HepG2 (cell line): Measurements from ENCODE around the gene BANP.
"Not testable (repeated sequence)": the region's sequence is repeated elsewhere in the genome, so short reads cannot be mapped to it uniquely, and the experiment has no call there.

Experiments
- ATAD3A ChIP-seq: sonication (generic); formaldehyde crosslinking; IDR thresholded peaks from 2 replicates; pipeline ENCODE4 v1.4.0; 2020; ENCODE audit warnings: missing genetic modification reagents
- ATF4 ChIP-seq, 2 experiments: fragments of 450-650 bp in 1 of 2; sonication (generic) in 1 of 2; formaldehyde crosslinking; IDR thresholded peaks; 2 replicates each; pipeline versions ENCODE4 v1.5.0 to v1.8.0; 2020 to 2022; ENCODE audit warnings: mild to moderate bottlenecking in 1 of 2, missing genetic modification reagents in 1 of 2
- E2F5 ChIP-seq: sonication (generic); formaldehyde crosslinking; conservative IDR thresholded peaks from 2 replicates; pipeline ENCODE4 v1.4.0; 2020; ENCODE audit warnings: missing genetic modification reagents
- EZH2 ChIP-seq: conservative IDR thresholded peaks from 2 replicates; pipeline ENCODE4 v1.6.1; 2012; ENCODE audit warnings: mild to moderate bottlenecking, low read depth, low read length, moderate library complexity
- HNRNPH1 ChIP-seq: fragments of 200-400 bp; formaldehyde crosslinking; optimal IDR thresholded peaks from 2 replicates; pipeline ENCODE3; 2017; ENCODE audit warnings: mild to moderate bottlenecking, low read depth, low read length
- JARID2 ChIP-seq: sonication (generic); formaldehyde crosslinking; IDR thresholded peaks from 2 replicates; pipeline ENCODE4 v1.8.1; 2023; ENCODE audit warnings: missing genetic modification reagents, inconsistent platforms; ENCODE audit not compliant: insufficient replicate concordance
- MXI1 ChIP-seq: IDR thresholded peaks from 3 replicates; pipeline ENCODE4 v1.6.1; 2012; ENCODE audit warnings: low read depth, low read length, inconsistent platforms, borderline replicate concordance
- SMC3 ChIP-seq: IDR thresholded peaks from 2 replicates; pipeline ENCODE4 v1.6.1; 2011; ENCODE audit warnings: low read length, improper control_type of control experiment
- ZBTB2 ChIP-seq: sonication (generic); formaldehyde crosslinking; IDR thresholded peaks from 2 replicates; pipeline ENCODE4 v1.8.0; 2022; ENCODE audit warnings: low read depth, missing genetic modification reagents
- ZBTB42 ChIP-seq: sonication (generic); formaldehyde crosslinking; IDR thresholded peaks from 2 replicates; pipeline ENCODE4 v1.5.0; 2020; ENCODE audit warnings: mild to moderate bottlenecking, missing genetic modification reagents
- ZNF598 ChIP-seq: sonication (generic); formaldehyde crosslinking; IDR thresholded peaks from 2 replicates; pipeline ENCODE4 v1.5.1; 2020; ENCODE audit warnings: mild to moderate bottlenecking, missing genetic modification reagents, borderline replicate concordance
- ZNF883 ChIP-seq: sonication (generic); formaldehyde crosslinking; IDR thresholded peaks from 2 replicates; pipeline ENCODE4 v1.5.1; 2020; ENCODE audit warnings: mild to moderate bottlenecking, missing genetic modification reagents; ENCODE audit errors: not compliant biosample characterization
- TF ChIP-seq, protein P1 (sequence below): sonication (generic); formaldehyde crosslinking; IDR thresholded peaks from 2 replicates; pipeline ENCODE4 v1.5.0; 2020; ENCODE audit warnings: mild to moderate bottlenecking, missing genetic modification reagents, moderate library complexity

DNA sequence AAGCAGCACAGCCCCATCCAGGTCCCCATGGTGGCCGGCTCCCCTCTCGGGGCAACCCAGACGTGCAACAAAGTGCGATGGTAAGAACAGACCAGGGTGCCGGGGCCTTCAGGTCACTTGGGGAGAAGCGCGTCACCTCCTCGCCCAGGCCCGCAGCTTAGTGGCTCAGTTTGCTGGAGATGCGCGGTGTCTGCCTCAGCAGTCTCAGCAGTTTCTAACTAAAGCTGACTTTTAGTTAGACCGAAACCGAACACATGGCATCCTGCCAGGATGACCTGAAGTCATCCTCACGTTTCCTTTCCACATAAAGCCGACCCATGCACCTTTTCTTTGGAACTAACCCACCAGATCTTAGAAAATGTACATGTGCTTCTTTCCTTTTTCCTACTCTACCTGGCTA lies 32.9 kb downstream of the BANP start:
- not testable (repeated sequence) for TF ChIP-seq E2F5 (CRISPR knock-in tag); ATF4 (CRISPR knock-in tag; IDR thresholded peaks at IDR 0.05); JARID2 (CRISPR knock-in tag); MXI1; ATAD3A; HNRNPH1; EZH2; ZNF883; ZBTB2 (CRISPR knock-in tag); ZNF598 (CRISPR knock-in tag); ZBTB42; SMC3
- TF ChIP-seq, protein P1, sequence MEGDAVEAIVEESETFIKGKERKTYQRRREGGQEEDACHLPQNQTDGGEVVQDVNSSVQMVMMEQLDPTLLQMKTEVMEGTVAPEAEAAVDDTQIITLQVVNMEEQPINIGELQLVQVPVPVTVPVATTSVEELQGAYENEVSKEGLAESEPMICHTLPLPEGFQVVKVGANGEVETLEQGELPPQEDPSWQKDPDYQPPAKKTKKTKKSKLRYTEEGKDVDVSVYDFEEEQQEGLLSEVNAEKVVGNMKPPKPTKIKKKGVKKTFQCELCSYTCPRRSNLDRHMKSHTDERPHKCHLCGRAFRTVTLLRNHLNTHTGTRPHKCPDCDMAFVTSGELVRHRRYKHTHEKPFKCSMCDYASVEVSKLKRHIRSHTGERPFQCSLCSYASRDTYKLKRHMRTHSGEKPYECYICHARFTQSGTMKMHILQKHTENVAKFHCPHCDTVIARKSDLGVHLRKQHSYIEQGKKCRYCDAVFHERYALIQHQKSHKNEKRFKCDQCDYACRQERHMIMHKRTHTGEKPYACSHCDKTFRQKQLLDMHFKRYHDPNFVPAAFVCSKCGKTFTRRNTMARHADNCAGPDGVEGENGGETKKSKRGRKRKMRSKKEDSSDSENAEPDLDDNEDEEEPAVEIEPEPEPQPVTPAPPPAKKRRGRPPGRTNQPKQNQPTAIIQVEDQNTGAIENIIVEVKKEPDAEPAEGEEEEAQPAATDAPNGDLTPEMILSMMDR, result not testable (repeated sequence)
